Endothelial cell (in vitro differentiated cells): ENCODE data around the gene PLVAP. TPM values are rescaled to one million over a fixed set of nuclear protein-coding genes. Genes with fewer than 3 reads are reported as not detected.
A peak's percentile ranks its signal among the peaks of the same experiment; 100 is the strongest.

Experiments used
- DNase-seq: peaks from one replicate; pipeline ENCODE4 v3.0.0; 2021; ENCODE audit warnings: low spot score
- H3K27ac Mint-ChIP-seq: one replicate; pipeline ENCODE4 v1.8.0; 2021; ENCODE audit warnings: mixed read lengths, inconsistent platforms; ENCODE audit not compliant: unreplicated experiment
- H3K27me3 Mint-ChIP-seq: one replicate; pipeline ENCODE4 v1.8.0; 2021; ENCODE audit warnings: mild to moderate bottlenecking, moderate library complexity, mixed read lengths, inconsistent platforms; ENCODE audit not compliant: unreplicated experiment
- H3K36me3 Mint-ChIP-seq: one replicate; pipeline ENCODE4 v1.8.0; 2021; ENCODE audit warnings: mild to moderate bottlenecking, low read depth, mixed read lengths, inconsistent platforms; ENCODE audit not compliant: unreplicated experiment
- H3K4me1 Mint-ChIP-seq: one replicate; pipeline ENCODE4 v1.8.0; 2021; ENCODE audit warnings: mild to moderate bottlenecking, mixed read lengths, inconsistent platforms; ENCODE audit not compliant: unreplicated experiment
- H3K4me3 Mint-ChIP-seq: one replicate; pipeline ENCODE4 v1.8.0; 2021; ENCODE audit warnings: mild to moderate bottlenecking, mixed read lengths, inconsistent platforms; ENCODE audit not compliant: unreplicated experiment
- H3K9me3 Mint-ChIP-seq: one replicate; pipeline ENCODE4 v1.8.0; 2021; ENCODE audit warnings: mixed read lengths, inconsistent platforms; ENCODE audit not compliant: unreplicated experiment
- CTCF ChIP-seq: fragments of 200-600 bp; sonication (generic); IDR thresholded peaks from one replicate; pipeline ENCODE4 v1.5.0; 2021; ENCODE audit warnings: antibody characterized with exemption; ENCODE audit not compliant: unreplicated experiment
- total RNA-seq: library from RNA; stranded (reverse); fragmentation: NEBNext Ultra II Directional; extraction: Animal tissue kit (Norgen Biotek cat#: 25700); gene quantifications from one replicate; pipeline ENCODE4 v1.2.1, GENCODE V29; 2021; ENCODE audit not compliant: unreplicated experiment

PLVAP gene
- total RNA-seq, 1 donor from 2014 or later: 1,569 TPM

- Mint-ChIP-seq H3K27ac (no peak overlapping the region), H3K4me3 (no peak overlapping the region), H3K27me3 (peaks cover 15% of the 10 kb centered on the region), H3K36me3 (peaks cover 16% of the 10 kb centered on the region), H3K4me1 (no peaks in the 10 kb centered on the region), H3K9me3 (no peaks in the 10 kb centered on the region)
- DNase-seq: no peak
- TF ChIP-seq CTCF: no peak
These were observed 50.0 kb downstream of the PLVAP start for GRCh38 chr19:17327068-17327653.

GRCh38 chr19:17326595-17326966 lies 50.6 kb downstream of the PLVAP start:
- H3K27me3 Mint-ChIP-seq: peaks cover 15% of the 10 kb centered on the region
- TF ChIP-seq CTCF: no peak
- H3K9me3 Mint-ChIP-seq: no peaks in the 10 kb centered on the region
- no peaks in the 10 kb centered on the region for H3K4me1 Mint-ChIP-seq
- DNase-seq: no peak
- peak overlapping the region; percentile 21 for H3K4me3 Mint-ChIP-seq
- H3K36me3 Mint-ChIP-seq: peaks cover 16% of the 10 kb centered on the region
- no peak overlapping the region for H3K27ac Mint-ChIP-seq

- peaks cover 16% of the 10 kb centered on the region for H3K36me3 Mint-ChIP-seq
- no peak for TF ChIP-seq CTCF
- no peak for DNase-seq
- no peaks in the 10 kb centered on the region for H3K4me1 Mint-ChIP-seq
- no peaks in the 10 kb centered on the region for H3K9me3 Mint-ChIP-seq
- peaks cover 15% of the 10 kb centered on the region for H3K27me3 Mint-ChIP-seq
- peak overlapping the region; percentile 21 for H3K4me3 Mint-ChIP-seq
- no peak overlapping the region for H3K27ac Mint-ChIP-seq
These were observed 51.1 kb downstream of the PLVAP start for GRCh38 chr19:17325881-17326594.

- peaks cover 13% of the 10 kb centered on the region for H3K36me3 Mint-ChIP-seq
- no peak for DNase-seq
- TF ChIP-seq CTCF: no peak
- H3K4me3 Mint-ChIP-seq: no peak overlapping the region
- no peaks in the 10 kb centered on the region for H3K4me1 Mint-ChIP-seq
- H3K27ac Mint-ChIP-seq: peak overlapping the region; percentile 42
- no peaks in the 10 kb centered on the region for H3K9me3 Mint-ChIP-seq
- peaks cover 12% of the 10 kb centered on the region for H3K27me3 Mint-ChIP-seq
These were observed 52.0 kb downstream of the PLVAP start for GRCh38 chr19:17325133-17325532.

- Mint-ChIP-seq H3K27ac (no peak overlapping the region), H3K9me3 (no peaks in the 10 kb centered on the region), H3K36me3 (peaks cover 15% of the 10 kb centered on the region), H3K4me3 (no peak overlapping the region), H3K27me3 (peaks cover 12% of the 10 kb centered on the region), H3K4me1 (no peaks in the 10 kb centered on the region)
- no peak for TF ChIP-seq CTCF
- no peak for DNase-seq
These were observed 52.6 kb downstream of the PLVAP start for GRCh38 chr19:17324357-17325114.
